GM19438 (cell line): Measurements from ENCODE around the gene LPP.
"Not testable (repeated sequence)": the region's sequence is repeated elsewhere in the genome, so short reads cannot be mapped to it uniquely, and the experiment has no call there.

Experiments used
- ATAC-seq: cut with Tn5 transposase; IDR thresholded peaks from one replicate; pipeline ENCODE4 v1.9.1; 2021; ENCODE audit warnings: low read depth; ENCODE audit not compliant: unreplicated experiment

LPP gene

GRCh38 chr3:188595890-188596376 is 442.0 kb downstream of the LPP start:
- ATAC-seq = no peak

- no peak for ATAC-seq
Measured at GRCh38 chr3:188598894-188599293, 444.9 kb downstream of the LPP start.

DNA sequence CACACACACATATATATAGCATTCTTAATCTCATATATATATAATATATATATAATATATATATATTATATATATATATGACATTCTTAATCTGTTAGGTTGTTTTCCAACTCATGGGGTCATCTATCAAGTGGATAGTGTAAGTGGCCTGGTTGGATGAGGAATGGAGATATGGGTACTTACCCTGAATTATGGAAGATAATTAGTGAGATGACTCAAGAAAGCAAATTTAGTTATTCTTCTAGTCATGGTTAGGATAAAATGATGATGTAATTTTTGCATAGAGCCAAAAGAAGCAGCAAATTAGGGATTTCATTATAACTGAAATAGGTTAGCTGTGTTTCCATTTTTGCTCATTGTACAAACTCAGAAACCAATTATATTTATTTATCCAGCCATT is 448.2 kb downstream of the LPP start:
- no peak for ATAC-seq

GRCh38 chr3:188602620-188603019 is 448.7 kb downstream of the LPP start:
- ATAC-seq = no peak

DNA sequence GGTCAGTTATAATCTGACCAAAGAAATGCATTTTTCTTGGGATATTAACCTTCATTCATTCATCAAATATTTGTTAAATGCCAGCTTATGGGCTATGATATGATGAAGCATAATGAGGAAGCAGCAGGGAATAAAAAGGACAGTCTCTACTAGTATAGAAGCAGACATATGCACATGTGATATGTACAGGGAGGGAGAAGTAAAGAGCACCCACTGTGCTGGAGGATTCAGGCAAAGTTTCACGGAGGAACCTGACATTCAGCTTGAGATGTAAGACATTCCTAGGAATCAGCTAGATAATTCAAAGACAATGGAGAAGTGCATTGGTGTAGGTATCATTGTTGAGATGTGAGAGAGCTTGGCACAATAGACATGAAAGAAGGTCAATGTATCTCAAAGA is 450.7 kb downstream of the LPP start:
- no peak for ATAC-seq

DNA sequence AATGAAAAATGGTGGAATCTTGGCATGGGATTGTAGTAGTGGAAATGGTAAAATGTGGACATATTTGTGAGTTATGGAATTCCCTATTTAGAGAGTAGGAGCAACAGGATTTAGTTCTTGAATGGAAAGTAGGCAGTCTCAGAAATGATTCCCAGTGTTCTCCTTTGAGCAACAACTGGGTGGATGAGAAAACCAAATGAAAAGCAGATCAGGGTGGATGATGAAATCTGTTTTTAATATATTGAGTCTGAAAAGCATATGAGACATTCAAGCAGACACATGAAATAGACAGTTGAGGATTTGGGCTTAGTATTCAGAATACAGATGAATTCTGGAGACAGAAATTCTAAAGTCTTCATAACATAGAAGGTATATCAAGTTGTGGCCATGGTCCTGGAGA is 451.3 kb downstream of the LPP start:
- no peak for ATAC-seq

GRCh38 chr3:188605905-188606304 is 451.9 kb downstream of the LPP start:
- ATAC-seq = no peak

GRCh38 chr3:188607805-188608315 is 453.9 kb downstream of the LPP start:
- no peak for ATAC-seq

GRCh38 chr3:188608401-188608800 is 454.4 kb downstream of the LPP start:
- ATAC-seq = no peak

DNA sequence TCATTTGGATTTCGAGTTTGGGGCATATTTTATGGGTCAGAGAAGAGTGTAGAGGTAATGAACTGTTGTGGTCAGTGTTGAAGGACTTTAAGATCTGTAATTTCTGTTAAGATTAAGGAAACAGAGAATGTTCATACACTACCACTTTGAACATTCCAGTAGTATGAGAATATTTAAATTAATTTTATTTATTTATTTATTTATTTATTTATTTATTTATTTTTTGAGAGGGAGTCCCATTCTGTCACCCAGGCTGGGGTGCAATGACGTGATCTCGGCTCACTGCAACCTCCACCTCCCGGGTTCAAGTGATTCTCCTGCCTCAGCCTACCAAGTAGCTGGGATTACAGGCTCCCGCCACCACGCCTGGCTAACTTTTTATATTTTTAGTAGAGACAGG is 459.8 kb downstream of the LPP start:
- not testable (repeated sequence) for ATAC-seq

DNA sequence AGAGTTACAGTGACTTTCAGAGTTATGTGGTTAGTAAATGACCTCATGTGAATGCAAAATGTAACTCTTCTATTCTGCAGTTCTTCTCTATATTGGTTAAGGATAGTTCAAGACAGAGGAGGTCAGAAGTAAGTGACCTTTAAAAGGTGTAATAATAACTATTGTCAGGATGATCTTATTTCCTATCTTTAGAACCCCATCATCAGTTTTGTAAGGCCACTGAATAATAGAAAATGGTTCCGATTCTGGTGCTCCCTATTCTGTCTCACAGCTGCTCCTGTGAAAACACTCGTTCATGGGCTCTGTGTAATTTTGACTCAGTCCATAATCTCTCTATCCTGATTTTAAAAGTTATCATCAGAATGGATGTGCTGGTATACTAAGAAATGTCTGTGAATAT is 463.3 kb downstream of the LPP start:
- ATAC-seq = no peak

- no peak for ATAC-seq
Measured at GRCh38 chr3:188617988-188618701, 464.2 kb downstream of the LPP start.

DNA sequence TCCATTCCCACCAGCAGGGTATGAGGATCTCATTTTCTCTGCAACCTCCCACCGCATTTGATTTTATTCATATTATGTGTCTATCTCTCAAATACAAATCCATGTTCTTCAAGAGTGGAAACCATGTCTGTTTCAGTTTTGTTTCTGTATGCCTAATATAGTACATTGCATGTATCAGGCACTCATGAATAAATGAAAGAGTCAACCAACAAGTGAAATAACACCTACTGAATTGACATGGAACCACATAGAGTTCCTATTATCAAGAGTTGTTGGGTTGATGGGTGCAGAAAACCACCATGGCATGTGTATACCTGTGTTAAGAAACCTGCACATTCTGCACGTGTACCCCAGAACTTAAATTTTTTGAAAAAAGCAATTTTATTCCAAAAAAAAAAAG is 466.8 kb downstream of the LPP start:
- no peak for ATAC-seq

DNA sequence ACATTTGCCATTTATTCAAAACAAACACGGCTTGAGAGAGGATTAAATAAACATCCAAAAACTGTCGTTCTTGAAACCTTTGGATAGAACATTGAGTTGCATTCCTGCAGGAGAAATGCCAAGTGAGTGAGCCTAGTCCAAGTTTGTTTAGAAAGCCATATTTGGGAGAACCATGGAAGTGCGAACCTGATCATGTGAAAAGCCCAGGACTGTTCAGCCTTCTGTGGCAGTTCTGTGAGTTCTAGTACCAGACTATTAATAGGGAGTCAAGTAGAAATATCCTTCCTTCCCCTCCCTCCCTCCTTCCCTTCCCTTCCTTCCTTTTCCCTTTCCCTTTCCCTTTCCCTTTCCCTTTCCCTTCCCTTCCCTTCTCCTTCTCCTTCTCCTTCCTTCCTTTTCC is 470.4 kb downstream of the LPP start:
- ATAC-seq = no peak

DNA sequence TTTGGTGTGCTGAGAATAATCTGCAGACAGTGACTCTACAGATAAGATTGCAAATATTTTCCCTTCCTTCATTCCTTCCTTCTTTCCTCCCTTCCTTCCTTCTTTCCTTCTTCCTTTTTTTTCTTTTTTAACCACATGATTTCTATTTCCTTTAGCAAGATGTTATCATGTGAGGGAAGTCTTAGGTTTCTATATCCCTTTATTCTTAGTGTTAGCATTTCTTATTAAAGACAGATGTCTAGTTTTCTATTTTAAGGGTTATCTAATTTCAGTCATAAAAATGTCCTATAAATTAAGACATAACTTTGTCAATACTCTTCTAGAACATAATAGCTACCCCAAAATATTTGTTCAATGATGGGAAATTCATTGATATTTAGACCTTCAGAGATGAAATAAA is 470.9 kb downstream of the LPP start:
- no peak for ATAC-seq

GRCh38 chr3:188627652-188628051 is 473.7 kb downstream of the LPP start:
- no peak for ATAC-seq

- ATAC-seq = no peak
Measured at GRCh38 chr3:188631291-188632010, 477.5 kb downstream of the LPP start.

DNA sequence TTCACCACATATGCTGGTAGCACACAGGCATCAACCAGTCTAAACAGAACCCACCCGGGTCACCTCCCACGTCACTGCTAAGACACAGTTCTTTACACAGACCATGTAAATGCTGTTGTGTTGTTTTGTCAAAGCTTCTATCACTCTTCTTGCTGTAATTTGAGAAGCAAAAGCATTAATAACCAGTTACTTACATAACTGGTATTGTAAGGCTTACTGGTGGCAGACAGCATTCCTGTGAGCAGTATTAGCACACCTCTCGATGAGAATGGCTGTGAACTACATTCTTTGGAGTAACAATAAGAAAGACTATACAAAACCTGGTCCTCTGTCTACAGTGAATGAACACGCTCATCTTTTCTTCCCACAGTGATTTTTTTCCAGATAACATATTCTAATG is 479.2 kb downstream of the LPP start:
- ATAC-seq = no peak

DNA sequence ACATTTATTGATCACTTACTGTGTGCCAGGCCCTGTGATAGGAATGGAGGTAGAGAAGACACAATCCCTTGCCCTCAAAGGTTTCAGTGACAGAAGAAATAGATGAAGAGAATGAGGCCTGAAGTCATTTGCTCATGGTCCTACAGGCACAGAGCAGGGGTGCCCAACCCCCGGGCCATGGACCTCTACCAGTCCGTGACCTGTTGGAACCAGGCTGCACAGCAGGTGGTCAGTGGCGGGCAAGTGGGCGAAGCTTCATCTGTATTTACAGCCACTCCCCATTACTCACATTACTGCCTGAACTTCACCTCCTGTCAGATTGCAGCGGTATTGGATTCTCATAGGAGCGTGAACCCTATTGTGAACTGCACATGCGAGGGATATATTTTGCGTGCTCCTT is 480.3 kb downstream of the LPP start:
- ATAC-seq = no peak

DNA sequence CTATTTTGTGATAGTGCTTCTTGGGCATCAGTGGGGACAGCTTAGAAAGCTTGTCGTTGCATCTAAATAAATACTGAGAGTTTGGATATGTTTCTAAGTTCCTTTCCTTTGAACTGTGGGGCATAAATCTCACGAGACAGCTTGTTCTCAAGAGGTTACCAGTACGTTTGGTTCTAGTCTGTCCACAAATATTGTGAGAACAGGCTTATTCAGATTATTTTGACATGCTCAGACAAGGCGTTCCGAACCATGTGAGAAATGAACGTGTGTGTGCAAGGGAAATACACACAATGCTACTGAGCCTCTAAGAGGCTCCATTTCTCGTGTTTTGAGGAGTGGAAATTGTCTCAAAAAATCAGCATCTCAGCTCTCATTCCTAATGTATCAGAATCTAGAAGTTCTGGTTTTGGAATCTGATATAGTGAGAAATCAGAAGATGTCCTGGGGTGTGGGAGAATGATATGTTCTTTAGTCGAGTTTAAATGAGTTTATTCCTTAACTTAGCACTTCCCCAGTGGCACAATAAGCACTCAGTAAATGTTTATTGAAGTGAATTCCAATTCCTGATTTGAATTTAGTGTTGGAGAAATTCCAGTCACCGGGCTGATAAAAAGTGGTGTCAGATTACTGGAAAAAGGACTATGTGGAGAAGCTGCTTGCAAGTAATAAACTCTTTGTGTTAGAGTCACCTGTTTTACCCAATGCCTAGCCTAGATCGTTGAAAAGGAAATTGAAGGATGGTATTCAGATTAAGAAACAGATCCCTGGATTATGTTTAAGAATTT is 481.5 kb downstream of the LPP start:
- no peak for ATAC-seq

GRCh38 chr3:188636292-188636691 is 482.3 kb downstream of the LPP start:
- not testable (repeated sequence) for ATAC-seq
